Caco-2 (cell line): ENCODE results near the gene QARS1. TPM values are rescaled to one million over a fixed set of nuclear protein-coding genes. Genes with fewer than 3 reads are reported as not detected.

ENCODE experiments used
- Bru-seq: library from RNA; stranded (reverse); fragments of 400-500 nt; gene quantifications from one replicate; lab custom pipeline; 2021; lab: Mats Ljungman, UMichigan
- BruChase-seq, 2 experiments: library from RNA; stranded (reverse); fragments of 400-500 nt; gene quantifications; one replicate each; lab custom pipeline; 2021; lab: Mats Ljungman, UMichigan
- BruUV-seq: library from RNA; stranded (reverse); fragments of 400-500 nt; replicated peaks from 2 replicates; lab custom pipeline; 2021; lab: Mats Ljungman, UMichigan
- CTCF ChIA-PET: fragments of 300-600 bp; sonication (Branson Sonifier 250); formaldehyde crosslinking; loops from one replicate; lab custom pipeline; 2022; ENCODE audit warnings: antibody characterized with exemption; lab: Charles Lee
- POLR2A ChIA-PET: fragments of 300-600 bp; sonication (Branson Sonifier 250); formaldehyde crosslinking; loops from one replicate; lab custom pipeline; 2022; ENCODE audit warnings: antibody characterized with exemption; lab: Charles Lee
- DNase-seq, 2 experiments: peaks; one replicate each; pipeline versions ENCODE4 v3.0.0 to v3.0.0-alpha.2; 2020 to 2022
- H3K27me3 ChIP-seq: replicated peaks from 2 replicates; pipeline ENCODE4 v1.6.0; 2011; ENCODE audit warnings: low read length; ENCODE audit not compliant: control insufficient read depth, insufficient read depth
- H3K36me3 ChIP-seq: 2 replicates; pipeline ENCODE4 v1.5.1; 2011; ENCODE audit warnings: low read length; ENCODE audit not compliant: control insufficient read depth, insufficient read depth
- H3K4me1 ChIP-seq: fragments of 250-450 bp; sonication (Bioruptor Pico); 2 replicates; pipeline ENCODE4 v1.5.1; 2020; ENCODE audit warnings: mild to moderate bottlenecking
- H3K4me3 ChIP-seq: 2 replicates; pipeline ENCODE4 v1.5.1; 2011; ENCODE audit warnings: low read depth, mild to moderate bottlenecking, control low read depth, low read length
- H3K9me3 ChIP-seq: fragments of 250-450 bp; sonication (Bioruptor Pico); 2 replicates; pipeline ENCODE4 v1.5.1; 2020; ENCODE audit warnings: mild to moderate bottlenecking, moderate library complexity
- H3K27ac Mint-ChIP-seq: one replicate; pipeline ENCODE4 v1.8.0; 2022; ENCODE audit warnings: mixed read lengths; ENCODE audit not compliant: unreplicated experiment
- H3K27me3 Mint-ChIP-seq: one replicate; pipeline ENCODE4 v1.8.0; 2022; ENCODE audit warnings: mixed read lengths; ENCODE audit not compliant: insufficient read depth, unreplicated experiment
- H3K36me3 Mint-ChIP-seq: one replicate; pipeline ENCODE4 v1.8.0; 2022; ENCODE audit warnings: mild to moderate bottlenecking, mixed read lengths; ENCODE audit not compliant: insufficient read depth, unreplicated experiment
- H3K4me1 Mint-ChIP-seq: one replicate; pipeline ENCODE4 v1.8.0; 2022; ENCODE audit warnings: low read depth, mixed read lengths; ENCODE audit not compliant: unreplicated experiment
- H3K4me3 Mint-ChIP-seq: one replicate; pipeline ENCODE4 v1.8.0; 2022; ENCODE audit warnings: mild to moderate bottlenecking, moderate library complexity, mixed read lengths; ENCODE audit not compliant: unreplicated experiment
- H3K9me3 Mint-ChIP-seq: one replicate; pipeline ENCODE4 v1.8.0; 2022; ENCODE audit warnings: mixed read lengths; ENCODE audit not compliant: unreplicated experiment
- intact Hi-C: fragments of 100-400 bp; cut with micrococcal nuclease; formaldehyde crosslinking; loops from one replicate; pipeline ENCODE4 v1.10.0; 2022; ENCODE audit not compliant: unreplicated experiment
- long read RNA-seq: library from polyadenylated mRNA; stranded (forward); transcript quantifications from one replicate; pipeline ENCODE4 v2.0.0, GENCODE V29; 2022
- total RNA-seq: library from RNA; stranded (reverse); gene quantifications from 2 replicates; pipeline ENCODE4 v1.2.3, GENCODE V29; 2022
- TF ChIP-seq, protein P1 (sequence below), 2 experiments: fragments of 200-600 bp in 1 of 2; IDR thresholded peaks; 1 replicate in 1 of 2; 2 replicates in 1 of 2; pipeline versions ENCODE4 v1.5.1 to v1.8.0; 2011 to 2022; ENCODE audit warnings: antibody characterized with exemption in 1 of 2, control low read depth in 1 of 2, inconsistent platforms in 1 of 2, low read depth in 1 of 2, low read length in 1 of 2, mild to moderate bottlenecking in 1 of 2, moderate library complexity in 1 of 2; ENCODE audit not compliant: insufficient read depth in 1 of 2, severe bottlenecking in 1 of 2, unreplicated experiment in 1 of 2

The QARS1 gene
- total RNA-seq (361 and 386 TPM in 2 replicates), Bru-seq, nascent RNA (percentile 75 among the genes with signal in this experiment), BruChase-seq, experiment 1, labeled RNA remaining after a 2-hour chase (percentile 88 among the genes with signal in this experiment), BruChase-seq, experiment 2, labeled RNA remaining after a 6-hour chase (percentile 93 among the genes with signal in this experiment)
- long read RNA-seq, transcript QARS-209 (23 exons, 2,362 nt), result minor isoform, 20 of 220 reads
- long read RNA-seq, transcript QARS-201 (24 exons, 2,827 nt), result major isoform, 151 of 220 reads
- long read RNA-seq, partial matches to known transcripts, result 19 of 220 reads
- long read RNA-seq, other reads (novel, unspliced or antisense), result 30 of 220 reads

DNA sequence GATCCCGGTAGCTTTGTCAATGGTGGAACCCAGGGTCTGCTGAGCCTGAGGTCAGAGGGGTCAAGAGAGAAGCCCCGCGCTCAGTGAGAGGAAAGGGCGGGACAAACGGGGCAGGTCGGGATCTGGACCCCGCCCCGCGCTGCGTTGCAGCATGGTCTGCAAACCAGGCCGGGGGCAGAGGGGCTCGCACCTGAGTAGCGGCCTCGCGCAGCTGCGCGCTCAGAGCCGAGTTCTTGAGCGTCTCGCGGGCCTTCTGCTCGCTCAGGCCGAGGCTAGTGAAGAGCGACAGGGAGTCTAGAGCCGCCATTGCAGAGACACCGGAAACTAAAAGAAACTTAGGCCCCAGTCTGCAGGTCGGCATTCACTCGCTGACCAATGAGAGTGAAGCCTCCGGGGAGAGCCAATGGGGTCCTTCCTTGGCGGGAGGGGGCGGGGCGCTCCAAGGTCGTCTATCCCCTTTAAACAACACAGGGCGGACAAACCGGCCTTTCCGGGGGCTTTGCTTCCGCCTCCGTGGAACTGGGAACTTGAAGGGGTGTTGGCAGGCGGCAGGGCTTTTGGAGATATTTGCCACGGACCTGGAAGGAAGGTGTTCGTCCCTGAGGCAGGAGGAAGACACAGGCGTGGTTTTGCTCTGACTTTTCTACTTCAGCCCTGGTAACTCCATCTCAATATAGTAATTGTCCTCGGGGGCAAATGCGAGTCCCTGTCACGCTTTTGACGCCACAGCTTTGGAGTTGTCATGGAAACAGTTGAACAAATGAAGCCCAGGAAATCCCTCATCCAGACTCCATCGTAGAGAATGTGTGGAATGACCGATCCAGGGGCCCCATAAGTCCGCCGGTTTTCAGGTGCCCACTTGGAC lies at the start of gene QARS1:
QARS1 (minus strand) TSS at position 331 of the 865 bp plus-strand sequence; CDS start at position 307, 24 bp downstream.
- Histone ChIP-seq H3K36me3 (peaks cover 7% of the 10 kb centered on the region), H3K4me1 (no peaks in the 10 kb centered on the region; the same call in 1 of the 2 replicates), H3K27me3 (no peaks in the 10 kb centered on the region), H3K9me3 (no peaks in the 10 kb centered on the region), H3K4me3 (peak within 1 kb of the TSS; percentile 80)
- intact Hi-C loops, result loop anchor here (1.0 kb wide), 2 partner anchors 10 to 16 kb away; partner anchors contain the start of genes QRICH1 and USP19
- H3K27ac Mint-ChIP-seq, result peak within 1 kb of the TSS; percentile 98
- no TSS peak for BruUV-seq
- POLR2A ChIA-PET, result interaction anchor here (0.5 to 2.0 kb wide), 8 partner anchors 11 to 146 kb away, joined by 3 to 17 read pairs (median 6); partner anchors contain the start of genes LAMB2, QRICH1, USP19 and WDR6
- peaks cover 7% of the 10 kb centered on the region for H3K4me1 Mint-ChIP-seq
- peaks cover 62% of the 10 kb centered on the region for H3K36me3 Mint-ChIP-seq
- CTCF ChIA-PET, result interaction anchor here (0.6 to 1.4 kb wide), 4 partner anchors 9 to 54 kb away, joined by 3 to 8 read pairs (median 4); no protein-coding TSS in a partner anchor
- DNase-seq, result peak; percentile 95 to 96
- H3K27me3 Mint-ChIP-seq, result no peaks in the 10 kb centered on the region
- no peaks in the 10 kb centered on the region for H3K9me3 Mint-ChIP-seq
- TF ChIP-seq, protein P1, sequence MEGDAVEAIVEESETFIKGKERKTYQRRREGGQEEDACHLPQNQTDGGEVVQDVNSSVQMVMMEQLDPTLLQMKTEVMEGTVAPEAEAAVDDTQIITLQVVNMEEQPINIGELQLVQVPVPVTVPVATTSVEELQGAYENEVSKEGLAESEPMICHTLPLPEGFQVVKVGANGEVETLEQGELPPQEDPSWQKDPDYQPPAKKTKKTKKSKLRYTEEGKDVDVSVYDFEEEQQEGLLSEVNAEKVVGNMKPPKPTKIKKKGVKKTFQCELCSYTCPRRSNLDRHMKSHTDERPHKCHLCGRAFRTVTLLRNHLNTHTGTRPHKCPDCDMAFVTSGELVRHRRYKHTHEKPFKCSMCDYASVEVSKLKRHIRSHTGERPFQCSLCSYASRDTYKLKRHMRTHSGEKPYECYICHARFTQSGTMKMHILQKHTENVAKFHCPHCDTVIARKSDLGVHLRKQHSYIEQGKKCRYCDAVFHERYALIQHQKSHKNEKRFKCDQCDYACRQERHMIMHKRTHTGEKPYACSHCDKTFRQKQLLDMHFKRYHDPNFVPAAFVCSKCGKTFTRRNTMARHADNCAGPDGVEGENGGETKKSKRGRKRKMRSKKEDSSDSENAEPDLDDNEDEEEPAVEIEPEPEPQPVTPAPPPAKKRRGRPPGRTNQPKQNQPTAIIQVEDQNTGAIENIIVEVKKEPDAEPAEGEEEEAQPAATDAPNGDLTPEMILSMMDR (IDR thresholded peaks at IDR 0.05; ENCODE audit: insufficient read depth in 1 of 2, low read depth in 1 of 2, low read length in 1 of 2, severe bottlenecking in 1 of 2, unreplicated experiment in 1 of 2), result no peak
- H3K4me3 Mint-ChIP-seq, result peak within 1 kb of the TSS; percentile 96

DNA sequence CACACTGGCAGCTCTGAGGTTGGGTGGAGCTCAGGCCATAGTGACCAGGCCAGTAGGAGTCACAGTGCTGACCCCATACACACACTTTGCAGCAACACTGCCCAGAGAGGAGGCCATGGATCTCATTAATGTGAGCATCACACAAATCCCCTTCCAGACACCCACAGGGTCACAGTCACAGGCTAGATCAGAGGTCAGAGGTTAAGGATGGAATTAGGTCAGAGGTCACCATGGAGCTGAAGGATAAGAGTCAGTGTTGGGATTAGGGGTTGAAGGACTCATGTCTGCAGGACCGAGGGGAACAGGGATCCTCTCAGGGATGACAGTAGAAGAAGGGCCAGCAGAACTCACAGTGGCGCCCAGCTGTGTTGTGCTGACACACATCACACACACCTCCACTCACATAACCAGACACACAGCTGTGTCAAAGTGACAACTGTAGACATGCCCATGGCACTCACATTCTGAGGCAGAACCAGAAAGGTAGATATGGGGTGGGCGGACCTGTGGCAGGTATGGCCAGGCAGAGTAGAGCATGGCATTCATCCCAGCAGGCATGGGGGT lies 48.9 kb upstream of the QARS1 start:
- H3K4me3 ChIP-seq, result no peak overlapping the region
- no TSS peak for BruUV-seq
- Mint-ChIP-seq H3K36me3 (no peaks in the 10 kb centered on the region), H3K27ac (no peak overlapping the region), H3K4me3 (no peak overlapping the region), H3K4me1 (no peaks in the 10 kb centered on the region), H3K27me3 (no peaks in the 10 kb centered on the region), H3K9me3 (no peaks in the 10 kb centered on the region)
- DNase-seq, result no peak
- ChIA-PET POLR2A (no interaction called here), CTCF (interaction anchor here (0.7 kb wide), 1 partner anchor 302 kb away, joined by 3 read pairs; no protein-coding TSS in a partner anchor)
- intact Hi-C loops, result loop anchor here (10.0 kb wide), 1 partner anchor 129 kb away; the partner anchor contains the start of genes IMPDH2 and NDUFAF3
- no peaks in the 10 kb centered on the region for H3K4me1 ChIP-seq
- H3K9me3 ChIP-seq, result no peaks in the 10 kb centered on the region
- no peaks in the 10 kb centered on the region for H3K27me3 ChIP-seq
- TF ChIP-seq, protein P1 (IDR thresholded peaks at IDR 0.05; ENCODE audit: insufficient read depth in 1 of 2, low read depth in 1 of 2, low read length in 1 of 2, severe bottlenecking in 1 of 2, unreplicated experiment in 1 of 2), result no peak
- H3K36me3 ChIP-seq, result no peaks in the 10 kb centered on the region
